ENCODE results near the gene MED8.

MED8 gene

GRCh38 chr1:43358746-43359693 is 30.6 kb downstream of the MED8 start, which contains the start of gene CDC20:
Gene CDC20, plus strand, starts transcription at chr1:43358981. Its CDS starts 235 bp downstream, at chr1:43359216.
- peak; percentile 97 for DNase-seq (ENCODE audit: low spot score)

GRCh38 chr1:43358121-43358745 is 31.4 kb downstream of the MED8 start:
- DNase-seq (ENCODE audit: low spot score) = peak; percentile 82

GRCh38 chr1:43357251-43357650 is 32.3 kb downstream of the MED8 start:
- DNase-seq (ENCODE audit: low spot score) = no peak

GRCh38 chr1:43354936-43355335 is 34.7 kb downstream of the MED8 start:
- no peak for DNase-seq (ENCODE audit: low spot score)

GRCh38 chr1:43354471-43354870 is 35.1 kb downstream of the MED8 start:
- no peak for DNase-seq (ENCODE audit: low spot score)

- DNase-seq (ENCODE audit: low spot score) = no peak
These were observed 36.7 kb downstream of the MED8 start for GRCh38 chr1:43352881-43353280.

- no peak for DNase-seq (ENCODE audit: low spot score)
These were observed 37.3 kb downstream of the MED8 start for GRCh38 chr1:43352351-43352705.

GRCh38 chr1:43351421-43352350 is 37.9 kb downstream of the MED8 start:
- DNase-seq (ENCODE audit: low spot score) = no peak

- DNase-seq (ENCODE audit: low spot score) = no peak
These were observed 38.6 kb downstream of the MED8 start for GRCh38 chr1:43350976-43351375.

- no peak for DNase-seq (ENCODE audit: low spot score)
These were observed 39.9 kb downstream of the MED8 start for GRCh38 chr1:43349594-43350306.

GRCh38 chr1:43348809-43349593 is 40.6 kb downstream of the MED8 start:
- DNase-seq (ENCODE audit: low spot score) = peak; percentile 78

- DNase-seq (ENCODE audit: low spot score) = no peak
These were observed 41.2 kb downstream of the MED8 start for GRCh38 chr1:43348343-43348808.

GRCh38 chr1:43346636-43347035 is 43.0 kb downstream of the MED8 start:
- DNase-seq (ENCODE audit: low spot score) = no peak

- DNase-seq (ENCODE audit: low spot score) = no peak
These were observed 44.5 kb downstream of the MED8 start for GRCh38 chr1:43345120-43345519.

GRCh38 chr1:43344267-43344850 is 45.2 kb downstream of the MED8 start:
- DNase-seq (ENCODE audit: low spot score) = no peak

- no peak for DNase-seq (ENCODE audit: low spot score)
These were observed 49.0 kb downstream of the MED8 start for GRCh38 chr1:43340559-43340958.

- no peak for DNase-seq (ENCODE audit: low spot score)
These were observed 49.9 kb downstream of the MED8 start for GRCh38 chr1:43339584-43340232.

GRCh38 chr1:43338001-43338400 is 51.6 kb downstream of the MED8 start:
- DNase-seq (ENCODE audit: low spot score) = no peak

GRCh38 chr1:43337588-43337987 is 52.0 kb downstream of the MED8 start, which contains the start of gene MPL:
Gene MPL, plus strand, starts transcription at chr1:43337818. Its CDS starts 31 bp downstream, at chr1:43337849.
- no peak for DNase-seq (ENCODE audit: low spot score)

Data from RKO (cell line).